D721Med (cell line): ENCODE measurements around the gene PTPRA.
"Not testable (repeated sequence)": the region's sequence is repeated elsewhere in the genome, so short reads cannot be mapped to it uniquely, and the experiment has no call there.

Source experiments
- DNase-seq: peaks from one replicate; pipeline ENCODE4 v3.0.0; 2011; ENCODE audit warnings: low spot score; ENCODE audit not compliant: insufficient read length
- FAIRE-seq: peaks from 2 replicates; lab custom pipeline; 2011; peaks lifted over from hg19 to GRCh38; lab: Jason Lieb, UNC
- TF ChIP-seq, protein P1 (sequence below): IDR thresholded peaks from 2 replicates; pipeline ENCODE4 v1.5.1; 2012; ENCODE audit warnings: mild to moderate bottlenecking, control low read depth; ENCODE audit not compliant: insufficient read depth; ENCODE audit errors: missing control alignments

PTPRA gene, protein sequence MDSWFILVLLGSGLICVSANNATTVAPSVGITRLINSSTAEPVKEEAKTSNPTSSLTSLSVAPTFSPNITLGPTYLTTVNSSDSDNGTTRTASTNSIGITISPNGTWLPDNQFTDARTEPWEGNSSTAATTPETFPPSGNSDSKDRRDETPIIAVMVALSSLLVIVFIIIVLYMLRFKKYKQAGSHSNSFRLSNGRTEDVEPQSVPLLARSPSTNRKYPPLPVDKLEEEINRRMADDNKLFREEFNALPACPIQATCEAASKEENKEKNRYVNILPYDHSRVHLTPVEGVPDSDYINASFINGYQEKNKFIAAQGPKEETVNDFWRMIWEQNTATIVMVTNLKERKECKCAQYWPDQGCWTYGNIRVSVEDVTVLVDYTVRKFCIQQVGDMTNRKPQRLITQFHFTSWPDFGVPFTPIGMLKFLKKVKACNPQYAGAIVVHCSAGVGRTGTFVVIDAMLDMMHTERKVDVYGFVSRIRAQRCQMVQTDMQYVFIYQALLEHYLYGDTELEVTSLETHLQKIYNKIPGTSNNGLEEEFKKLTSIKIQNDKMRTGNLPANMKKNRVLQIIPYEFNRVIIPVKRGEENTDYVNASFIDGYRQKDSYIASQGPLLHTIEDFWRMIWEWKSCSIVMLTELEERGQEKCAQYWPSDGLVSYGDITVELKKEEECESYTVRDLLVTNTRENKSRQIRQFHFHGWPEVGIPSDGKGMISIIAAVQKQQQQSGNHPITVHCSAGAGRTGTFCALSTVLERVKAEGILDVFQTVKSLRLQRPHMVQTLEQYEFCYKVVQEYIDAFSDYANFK

DNA sequence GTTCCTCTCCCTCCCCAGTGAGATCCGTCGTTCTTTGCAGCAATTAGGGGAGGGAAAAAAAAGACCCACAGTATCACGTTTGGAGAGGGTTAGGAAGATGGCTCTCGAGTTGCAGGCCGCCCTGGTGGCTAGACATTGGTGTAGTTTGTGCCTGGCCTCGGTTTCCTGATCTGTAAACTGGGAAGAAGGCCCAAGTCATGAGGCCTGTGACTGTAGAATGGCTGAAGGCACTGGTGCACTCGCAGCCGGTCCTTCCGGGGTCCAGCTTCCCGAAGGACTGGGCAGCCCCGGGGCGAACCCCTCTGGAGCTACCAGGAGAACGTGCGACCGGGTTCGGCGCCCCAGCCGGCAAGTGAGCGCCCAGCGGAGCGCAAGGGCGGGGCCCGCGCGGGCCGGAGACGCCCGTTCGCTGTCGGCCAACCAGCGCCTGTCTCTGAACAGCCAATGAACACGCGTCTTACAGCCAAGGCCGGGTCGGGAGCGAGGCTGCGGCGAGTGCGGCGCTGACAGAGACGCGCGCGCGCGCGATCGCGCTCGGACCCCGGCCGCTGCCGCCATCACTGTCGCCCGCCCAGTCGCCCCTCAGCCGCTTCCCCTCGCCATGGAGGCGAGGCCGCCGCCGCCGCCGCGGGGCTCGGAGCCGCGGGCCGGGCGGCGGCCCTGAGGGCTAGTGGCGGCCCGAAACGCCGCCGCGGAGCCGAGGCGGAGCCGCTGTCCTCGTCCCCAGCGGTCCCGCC is at the start of gene PTPRA:
PTPRA (plus strand) TSS at position 472 of the 737 bp plus-strand sequence. CDS start 90,797 bp downstream, outside the sequence.
- DNase-seq = peak; percentile 35
- no peak for FAIRE-seq
- TF ChIP-seq, protein P1, sequence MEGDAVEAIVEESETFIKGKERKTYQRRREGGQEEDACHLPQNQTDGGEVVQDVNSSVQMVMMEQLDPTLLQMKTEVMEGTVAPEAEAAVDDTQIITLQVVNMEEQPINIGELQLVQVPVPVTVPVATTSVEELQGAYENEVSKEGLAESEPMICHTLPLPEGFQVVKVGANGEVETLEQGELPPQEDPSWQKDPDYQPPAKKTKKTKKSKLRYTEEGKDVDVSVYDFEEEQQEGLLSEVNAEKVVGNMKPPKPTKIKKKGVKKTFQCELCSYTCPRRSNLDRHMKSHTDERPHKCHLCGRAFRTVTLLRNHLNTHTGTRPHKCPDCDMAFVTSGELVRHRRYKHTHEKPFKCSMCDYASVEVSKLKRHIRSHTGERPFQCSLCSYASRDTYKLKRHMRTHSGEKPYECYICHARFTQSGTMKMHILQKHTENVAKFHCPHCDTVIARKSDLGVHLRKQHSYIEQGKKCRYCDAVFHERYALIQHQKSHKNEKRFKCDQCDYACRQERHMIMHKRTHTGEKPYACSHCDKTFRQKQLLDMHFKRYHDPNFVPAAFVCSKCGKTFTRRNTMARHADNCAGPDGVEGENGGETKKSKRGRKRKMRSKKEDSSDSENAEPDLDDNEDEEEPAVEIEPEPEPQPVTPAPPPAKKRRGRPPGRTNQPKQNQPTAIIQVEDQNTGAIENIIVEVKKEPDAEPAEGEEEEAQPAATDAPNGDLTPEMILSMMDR = no peak

DNA sequence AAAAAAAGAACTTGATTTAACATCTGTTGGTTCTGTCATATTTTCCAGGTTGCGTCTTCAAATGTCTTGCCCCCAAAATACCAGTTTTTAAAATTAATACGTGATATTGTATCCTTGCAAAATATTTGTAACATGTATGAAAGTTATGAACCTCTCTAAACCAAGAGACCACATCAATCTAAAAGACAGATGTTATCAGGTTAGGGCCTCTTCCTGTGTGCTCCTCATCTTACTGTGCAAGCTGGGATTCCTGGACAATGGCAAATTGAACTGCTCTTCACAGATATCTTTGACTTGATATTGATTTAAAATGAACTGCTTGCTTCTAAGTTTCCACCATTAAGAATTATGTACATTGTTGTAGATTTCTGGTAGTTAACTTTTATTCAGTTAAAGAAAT is 47.5 kb upstream of the PTPRA start:
- no peak for DNase-seq
- no peak for FAIRE-seq
- TF ChIP-seq, protein P1 = no peak

DNA sequence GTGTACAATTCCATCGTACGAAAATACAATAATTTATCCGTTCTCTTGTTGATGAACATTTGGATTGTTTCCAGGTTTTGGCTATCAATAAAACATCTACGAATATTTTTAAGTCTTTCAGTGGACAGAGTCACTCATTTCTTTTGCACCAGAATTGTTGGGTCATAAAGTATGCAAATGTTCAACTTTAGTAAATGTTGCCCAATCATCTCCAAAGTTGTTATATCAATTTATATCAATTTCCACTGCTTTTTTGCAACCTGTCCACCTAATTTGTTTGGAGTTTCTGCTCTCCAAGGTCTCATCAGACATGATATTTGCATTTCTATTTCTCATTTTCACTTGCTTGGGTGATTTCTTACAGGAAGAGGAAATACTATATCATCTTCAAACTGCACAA is 46.6 kb upstream of the PTPRA start:
- FAIRE-seq (no peak), DNase-seq (no peak)
- TF ChIP-seq, protein P1 = no peak

DNA sequence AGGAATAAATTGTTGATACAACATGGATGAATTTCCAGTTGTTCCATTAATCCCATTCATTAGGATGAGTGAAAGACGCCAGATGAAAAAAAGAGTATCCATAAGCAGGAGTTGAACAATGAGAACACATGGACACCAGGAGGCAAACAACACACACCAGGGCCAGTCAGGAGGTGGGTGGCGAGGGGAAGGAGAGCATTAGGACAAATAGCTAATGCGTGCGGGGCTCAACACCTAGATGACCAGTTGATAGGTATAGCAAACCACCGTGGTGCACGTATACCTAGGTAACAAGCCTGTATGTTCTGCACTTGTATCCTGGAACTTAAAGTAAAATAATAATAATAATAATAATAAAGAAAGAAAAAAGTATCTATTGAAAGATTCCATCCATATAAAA is 43.9 kb upstream of the PTPRA start:
- TF ChIP-seq, protein P1 = no peak
- DNase-seq (no peak), FAIRE-seq (no peak)

DNA sequence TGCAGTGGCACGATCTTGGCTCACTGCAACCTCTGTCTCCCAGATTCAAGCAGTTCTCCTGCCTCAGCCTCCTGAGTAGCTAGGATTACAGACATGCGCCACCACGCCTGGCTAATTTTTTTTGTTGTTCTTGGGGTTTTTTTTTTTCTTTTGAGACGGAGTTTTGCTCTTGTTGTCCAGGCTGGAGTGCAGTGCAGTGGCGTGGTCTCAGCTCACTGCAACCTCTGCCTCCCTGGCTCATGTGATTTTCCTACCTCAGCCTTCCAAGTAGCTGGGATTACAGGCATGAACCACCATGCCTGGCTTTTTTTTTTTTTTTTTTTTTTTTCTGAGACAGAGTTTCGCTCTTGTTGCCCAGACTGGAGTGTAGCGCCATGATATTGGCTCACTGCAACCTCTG is 42.1 kb upstream of the PTPRA start:
- DNase-seq, FAIRE-seq: not testable (repeated sequence)

- TF ChIP-seq, protein P1 = no peak
These were observed 39.5 kb upstream of the PTPRA start for GRCh38 chr20:2833761-2834160.

More at GRCh38 chr20:2833761-2834160, 39.5 kb upstream of the PTPRA start:
- no peak for DNase-seq
- FAIRE-seq = no peak
